HG03060 (cell line): Measurements from ENCODE around the gene ASZ1.

ENCODE experiments used
- ATAC-seq: cut with Tn5 transposase; IDR thresholded peaks from one replicate; pipeline ENCODE4 v1.9.1; 2021; ENCODE audit warnings: low read depth, moderate number of reproducible peaks; ENCODE audit not compliant: unreplicated experiment

ASZ1 gene

GRCh38 chr7:117403737-117404136 is 23.6 kb downstream of the ASZ1 start:
- no peak for ATAC-seq

DNA sequence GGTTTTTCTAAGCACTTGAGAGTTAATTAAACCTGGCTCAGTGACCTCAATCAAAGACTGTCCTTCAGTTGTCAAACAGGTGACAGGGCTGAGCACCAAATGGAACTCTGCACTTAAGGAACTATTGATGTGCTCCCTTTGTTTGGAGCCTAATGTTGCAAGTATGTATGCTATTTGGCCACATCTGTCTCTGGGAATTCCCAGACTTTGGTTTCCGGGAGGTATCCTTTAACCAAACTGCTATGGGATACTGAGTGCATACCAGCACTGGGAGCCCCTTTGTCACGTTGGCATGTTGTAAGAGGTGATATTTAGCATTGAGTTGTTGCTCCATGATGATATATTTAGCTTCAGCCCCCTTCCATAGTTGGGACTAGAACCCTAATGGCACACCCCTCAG is 25.2 kb downstream of the ASZ1 start:
- no peak for ATAC-seq

DNA sequence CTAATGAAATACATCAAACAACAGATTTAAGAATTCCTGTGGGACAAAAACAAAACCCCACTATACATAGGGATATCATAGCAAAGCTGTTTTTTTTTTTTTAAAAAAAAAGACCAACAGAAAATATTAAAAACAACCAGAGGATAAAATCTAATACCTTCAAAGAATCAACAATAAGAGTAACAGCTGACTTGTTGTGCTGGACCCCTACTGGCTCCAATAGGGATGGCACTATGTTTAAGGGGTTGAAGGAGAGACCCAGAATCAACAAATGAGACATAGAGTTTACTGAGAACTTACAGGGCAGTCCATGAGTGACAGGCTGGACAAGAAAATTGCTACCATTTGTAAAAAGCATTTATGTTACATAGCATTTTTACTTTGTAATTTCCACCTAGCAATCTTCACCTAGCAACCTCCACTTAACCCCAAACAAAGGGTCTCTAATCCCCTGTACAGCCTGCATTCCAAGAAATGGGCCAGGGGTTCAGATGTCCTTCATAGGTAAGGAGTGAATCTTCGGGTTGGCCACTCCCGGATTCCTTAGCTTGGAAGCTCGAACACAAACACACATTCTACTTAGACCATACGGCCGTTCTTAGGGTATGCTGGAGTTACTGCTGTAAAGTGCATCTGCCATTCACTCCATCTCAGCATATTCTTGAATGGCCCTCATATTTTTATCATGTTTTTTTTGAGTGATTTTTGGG is 25.8 kb downstream of the ASZ1 start:
- no peak for ATAC-seq

DNA sequence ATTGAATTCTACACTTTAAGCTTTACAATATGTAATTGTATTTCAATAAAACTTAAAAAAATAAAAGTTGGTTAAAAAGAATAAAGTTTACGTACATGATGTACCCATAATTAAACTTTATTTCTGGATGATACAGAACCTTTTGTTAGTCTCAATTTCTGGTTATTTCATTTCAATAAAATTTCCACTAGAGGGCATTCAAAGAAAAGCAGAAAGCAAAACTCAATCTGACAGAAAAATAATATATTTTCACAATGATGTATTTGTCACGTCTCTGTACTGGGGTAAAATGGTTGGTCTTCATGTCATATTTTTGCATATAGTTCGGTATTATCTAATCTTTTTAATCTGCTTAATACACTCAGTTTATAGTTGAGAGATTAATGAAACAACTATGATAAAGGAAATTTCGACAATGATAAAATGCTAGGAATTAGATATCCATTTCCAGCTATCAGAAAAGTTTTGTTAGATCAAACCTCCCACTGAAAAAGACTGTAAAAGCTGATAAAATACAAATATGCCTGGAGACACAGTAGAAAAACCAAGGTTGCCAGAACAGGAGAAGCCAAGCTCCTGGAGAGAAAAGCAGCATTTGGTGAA is 27.4 kb downstream of the ASZ1 start:
- no peak for ATAC-seq

- ATAC-seq: no peak
Measured at GRCh38 chr7:117395743-117396142, 31.6 kb downstream of the ASZ1 start.

GRCh38 chr7:117393781-117394180 is 33.5 kb downstream of the ASZ1 start:
- no peak for ATAC-seq

DNA sequence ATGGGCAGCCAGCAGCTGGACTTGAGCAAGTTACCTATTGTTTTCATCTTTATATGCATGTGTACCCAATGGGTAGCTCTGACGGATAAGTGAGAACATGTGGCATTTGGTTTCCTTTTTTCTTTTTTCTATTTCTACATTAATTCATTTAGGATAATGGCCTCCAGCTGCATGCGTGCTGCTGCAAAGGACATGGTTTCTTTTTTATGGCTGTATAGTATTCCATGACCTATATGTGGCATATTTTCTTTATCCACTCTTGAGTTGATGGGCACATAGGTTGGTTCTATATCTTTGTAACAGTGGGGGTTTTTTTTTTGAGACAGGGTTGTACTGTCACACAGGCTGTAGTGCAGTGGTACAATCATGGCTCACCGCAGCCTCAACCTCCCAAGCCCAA is 37.4 kb downstream of the ASZ1 start:
- no peak for ATAC-seq

DNA sequence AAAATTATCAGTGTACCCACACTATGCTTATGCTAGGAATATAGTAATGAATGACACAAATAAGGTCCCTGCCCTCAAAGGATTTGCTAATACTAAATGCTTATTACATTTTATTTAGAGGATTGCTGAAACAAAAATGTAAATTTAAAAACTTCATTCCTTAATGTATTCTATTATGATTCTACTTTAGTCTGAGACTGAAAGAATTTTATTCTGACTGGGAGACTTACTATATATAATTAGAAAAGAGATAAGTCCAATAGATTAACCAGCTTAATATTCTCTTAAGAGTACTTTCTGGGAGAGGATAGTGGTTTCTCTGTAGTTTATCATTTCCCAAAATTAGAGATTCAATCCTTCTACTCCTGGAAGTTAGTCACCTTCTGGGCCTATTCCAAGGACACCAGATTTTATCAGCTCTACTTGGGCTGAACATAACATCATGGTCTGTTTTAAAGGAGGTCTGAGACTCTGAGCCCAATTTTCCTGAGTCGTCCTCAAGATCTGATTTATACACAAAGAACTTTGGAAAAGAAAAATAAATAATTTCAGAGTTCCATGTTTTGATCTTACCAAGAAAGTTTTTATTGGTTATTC is 41.1 kb downstream of the ASZ1 start:
- no peak for ATAC-seq

DNA sequence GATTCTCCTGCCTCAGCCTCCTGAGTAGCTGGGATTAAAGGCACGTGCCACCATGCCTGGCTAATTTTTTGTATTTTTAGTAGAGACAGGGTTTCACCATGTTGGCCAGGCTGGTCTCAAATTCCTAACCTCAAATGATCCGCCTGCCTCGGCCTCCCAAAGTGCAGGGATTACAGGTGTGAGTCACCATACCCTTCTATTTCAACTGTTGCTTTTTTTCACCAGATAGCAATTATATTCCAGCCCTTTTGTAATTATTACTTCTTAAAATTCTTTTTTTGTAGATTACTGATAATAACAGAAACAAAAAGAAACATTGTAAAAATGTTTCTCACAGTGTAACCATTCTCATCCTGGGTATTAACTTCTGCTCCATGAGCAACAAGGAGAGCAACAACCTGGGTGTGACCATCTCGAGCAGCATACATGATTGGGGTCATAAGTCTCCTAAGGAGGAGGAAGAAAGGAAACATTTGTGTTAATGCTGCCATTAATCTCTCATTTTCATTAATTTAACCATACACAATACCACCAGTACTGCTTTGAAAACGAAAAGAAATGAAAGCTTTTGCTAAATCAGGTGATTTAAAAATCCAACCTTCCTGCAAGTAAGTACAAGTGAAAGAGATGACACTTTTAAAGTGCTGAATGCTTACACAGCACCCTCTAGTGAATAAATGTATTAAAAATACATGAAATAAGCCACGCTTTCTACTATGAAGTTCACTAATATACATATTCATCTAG is 41.8 kb downstream of the ASZ1 start:
- ATAC-seq: peak; percentile 66

- no peak for ATAC-seq
Measured at GRCh38 chr7:117384688-117385362, 42.5 kb downstream of the ASZ1 start.

- no peak for ATAC-seq
Measured at GRCh38 chr7:117383483-117384189, 43.7 kb downstream of the ASZ1 start.

GRCh38 chr7:117383046-117383445 is 44.2 kb downstream of the ASZ1 start:
- no peak for ATAC-seq

GRCh38 chr7:117381362-117381761 is 45.9 kb downstream of the ASZ1 start:
- no peak for ATAC-seq

GRCh38 chr7:117375380-117375779 is 51.9 kb downstream of the ASZ1 start:
- no peak for ATAC-seq

GRCh38 chr7:117372073-117372472 is 55.2 kb downstream of the ASZ1 start:
- ATAC-seq: no peak

DNA sequence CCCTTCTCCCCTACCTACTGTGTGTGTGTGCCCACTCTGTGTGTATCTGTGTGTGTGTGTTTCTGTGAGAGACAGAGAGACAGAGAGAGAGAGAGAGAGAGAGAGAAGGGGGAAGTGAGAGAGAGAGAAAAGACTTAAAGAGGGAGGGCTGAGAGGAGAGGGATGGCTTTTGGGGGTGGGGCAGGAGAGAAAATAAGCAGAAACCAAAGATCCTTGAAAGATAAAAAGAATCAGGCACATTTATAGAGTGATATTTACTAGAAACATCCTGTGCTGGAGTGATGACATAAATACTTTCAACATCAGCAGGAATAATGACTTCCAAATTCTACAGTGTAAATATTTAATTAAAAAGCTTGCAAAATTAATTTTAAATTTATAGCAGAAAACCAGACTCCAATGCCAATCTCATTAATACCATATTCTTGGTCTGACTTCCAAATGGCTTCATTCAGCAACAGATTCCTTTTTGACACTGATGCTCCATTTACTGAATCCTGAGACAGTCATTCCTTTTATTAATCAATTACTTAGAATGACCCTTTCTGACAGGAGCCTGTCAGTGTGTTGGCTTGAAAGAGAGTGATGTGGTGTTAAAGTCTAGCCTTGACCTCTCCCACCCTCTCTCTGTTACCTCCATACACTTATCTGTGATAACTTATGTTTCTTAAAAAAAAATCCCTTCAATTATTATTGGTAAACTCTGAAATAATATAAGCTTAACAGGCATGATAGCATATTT is 62.8 kb downstream of the ASZ1 start:
- ATAC-seq: no peak

DNA sequence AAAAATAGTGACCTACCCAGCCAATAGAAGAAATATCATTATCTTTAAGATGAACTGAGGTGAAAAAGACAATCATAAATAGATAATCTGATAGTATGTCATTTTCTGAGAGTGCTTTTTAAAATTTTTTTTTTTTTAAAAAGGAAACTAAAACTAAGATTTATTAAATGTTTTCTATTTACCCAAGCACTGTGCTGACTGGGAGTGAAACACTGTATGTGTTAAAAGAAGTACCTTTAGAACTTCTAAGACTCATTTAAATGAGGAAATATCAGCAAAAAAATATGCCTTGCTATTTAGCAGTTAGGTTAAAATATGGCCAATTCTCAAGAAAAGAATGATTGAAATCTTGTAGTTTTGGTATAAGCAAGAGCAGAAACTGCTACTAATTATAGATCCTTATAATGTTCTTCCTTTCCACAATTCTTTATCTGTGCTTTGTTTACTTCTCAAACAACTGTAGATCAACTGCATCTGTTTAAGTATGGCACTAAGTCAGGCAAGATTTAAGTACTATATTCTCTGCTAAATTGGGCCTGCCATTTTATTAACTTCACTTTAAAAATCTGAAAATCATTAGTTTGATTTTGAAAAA is 64.9 kb downstream of the ASZ1 start:
- no peak for ATAC-seq

DNA sequence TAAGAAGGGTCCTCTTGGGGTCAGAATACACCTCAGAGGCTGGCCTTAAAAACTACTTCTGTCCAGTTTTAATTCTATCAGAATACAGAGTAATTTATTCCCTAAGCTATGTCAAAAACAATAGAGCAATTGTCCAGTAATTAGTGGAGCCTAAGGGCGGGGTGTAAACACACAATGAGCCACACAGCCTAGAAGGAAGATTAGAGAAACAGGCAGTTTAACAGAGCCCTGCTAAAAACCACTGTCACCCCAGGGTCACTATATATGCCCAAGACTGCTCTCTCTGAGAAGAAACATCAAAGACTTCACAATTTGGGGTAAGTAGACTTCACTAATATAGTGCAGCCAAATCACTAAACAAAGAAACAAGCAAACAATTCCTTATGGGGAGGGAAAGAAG is 77.3 kb downstream of the ASZ1 start:
- ATAC-seq: no peak

DNA sequence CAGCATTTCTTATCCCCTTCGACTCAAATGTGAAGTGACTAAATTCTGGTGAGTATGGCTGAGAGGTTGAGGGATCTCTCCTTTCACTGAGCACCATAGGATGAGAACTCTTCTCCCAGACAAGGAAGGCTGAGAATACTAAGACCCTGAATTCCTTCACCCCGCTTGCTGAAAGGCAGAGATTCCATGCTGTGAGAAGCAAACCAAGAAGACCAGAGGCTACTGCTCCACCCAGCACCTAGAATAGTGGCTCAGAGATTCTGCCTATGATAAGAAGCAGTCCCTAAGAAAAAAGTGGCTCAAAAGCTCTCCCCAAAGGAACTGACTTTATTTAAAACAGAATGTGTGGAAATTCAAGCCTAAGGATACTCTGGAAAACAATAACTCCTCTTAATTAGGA is 77.7 kb downstream of the ASZ1 start:
- ATAC-seq: no peak
